CD14-positive monocyte (primary cell): ENCODE data around the gene B3GLCT. TPM values are rescaled to one million over a fixed set of nuclear protein-coding genes. Genes with fewer than 3 reads are reported as not detected.

ENCODE experiments used
- DNase-seq, 3 donors: peaks; one replicate each; pipeline ENCODE4 v3.0.0-alpha.2; 2011 to 2022
- H2AFZ ChIP-seq: 2 replicates; pipeline ENCODE4 v1.6.0; 2012; ENCODE audit warnings: mild to moderate bottlenecking, low read depth, low read length, inconsistent platforms; ENCODE audit not compliant: insufficient read depth, poor library complexity, severe bottlenecking
- H3K27ac ChIP-seq, 2 donors: 1 replicate in 1 of 2; 2 replicates in 1 of 2; pipeline ENCODE4 v1.5.1; 2012 to 2013; ENCODE audit warnings: low read length in 2 of 2, control low read depth in 1 of 2, inconsistent platforms in 1 of 2, low read depth in 1 of 2, mild to moderate bottlenecking in 1 of 2
- H3K27me3 ChIP-seq, 2 donors: one replicate each; pipeline versions ENCODE4 v1.6.0 to v1.6.1; 2011 to 2013; ENCODE audit warnings: low read length in 2 of 2; ENCODE audit not compliant: control insufficient read depth in 2 of 2, insufficient read depth in 2 of 2
- H3K36me3 ChIP-seq, 2 donors: replicated peaks in 1 of 2; 1 replicate in 1 of 2; 2 replicates in 1 of 2; pipeline versions ENCODE4 v1.5.1 to v1.6.1; 2012 to 2013; ENCODE audit warnings: low read length in 2 of 2, control low read depth in 1 of 2, inconsistent platforms in 1 of 2, mild to moderate bottlenecking in 1 of 2; ENCODE audit not compliant: insufficient read depth in 2 of 2, control insufficient read depth in 1 of 2
- H3K4me1 ChIP-seq, 2 donors: 1 replicate in 1 of 2; 2 replicates in 1 of 2; pipeline versions ENCODE4 v1.5.1 to v1.6.1; 2012 to 2013; ENCODE audit warnings: low read length in 2 of 2, control low read depth in 1 of 2, inconsistent platforms in 1 of 2, mild to moderate bottlenecking in 1 of 2, moderate library complexity in 1 of 2; ENCODE audit not compliant: insufficient read depth in 2 of 2, control insufficient read depth in 1 of 2
- H3K4me2 ChIP-seq: replicated peaks from 2 replicates; pipeline ENCODE3; 2012; ENCODE audit warnings: low read length, moderate library complexity, mild to moderate bottlenecking; ENCODE audit not compliant: poor library complexity, severe bottlenecking; ENCODE audit errors: extremely low read depth
- H3K4me3 ChIP-seq, 3 experiments: fragments of 200-600 bp in 1 of 3; sonication (generic) in 1 of 3; replicated peaks in 1 of 3; 1 replicate in 2 of 3; 2 replicates in 1 of 3; pipeline ENCODE4 v1.5.1; 2011 to 2013; ENCODE audit warnings: low read length in 3 of 3, mild to moderate bottlenecking in 3 of 3, control low read depth in 2 of 3, low read depth in 2 of 3, inconsistent platforms in 1 of 3, moderate library complexity in 1 of 3
- H3K79me2 ChIP-seq: 2 replicates; pipeline ENCODE4 v1.6.0; 2012; ENCODE audit warnings: mild to moderate bottlenecking, control low read depth, inconsistent platforms, low read length, moderate library complexity; ENCODE audit not compliant: insufficient read depth
- H3K9ac ChIP-seq: 2 replicates; pipeline ENCODE4 v1.6.0; 2017; ENCODE audit warnings: low read length, mild to moderate bottlenecking; ENCODE audit not compliant: insufficient read depth, poor library complexity, severe bottlenecking
- H3K9me3 ChIP-seq, 2 donors: replicated peaks in 1 of 2; 1 replicate in 1 of 2; 2 replicates in 1 of 2; pipeline versions ENCODE4 v1.5.1 to v1.6.1; 2012 to 2013; ENCODE audit warnings: low read length in 2 of 2, control low read depth in 1 of 2; ENCODE audit not compliant: control insufficient read depth in 1 of 2, insufficient read depth in 1 of 2
- H4K20me1 ChIP-seq: 2 replicates; pipeline ENCODE4 v1.6.0; 2012; ENCODE audit warnings: mild to moderate bottlenecking, low read length, control low read depth, moderate library complexity; ENCODE audit not compliant: insufficient read depth
- H3K27ac Mint-ChIP-seq, 7 donors: one replicate each; pipeline ENCODE4 v1.8.0; 2020; ENCODE audit warnings: mild to moderate bottlenecking in 7 of 7, mixed read lengths in 7 of 7, moderate library complexity in 6 of 7, inconsistent platforms in 2 of 7
- H3K27me3 Mint-ChIP-seq, 3 donors: one replicate each; pipeline ENCODE4 v1.8.0; 2021 to 2022; ENCODE audit warnings: low read depth in 3 of 3, mild to moderate bottlenecking in 3 of 3, mixed read lengths in 3 of 3, moderate library complexity in 3 of 3, inconsistent platforms in 1 of 3
- H3K36me3 Mint-ChIP-seq, 2 donors: one replicate each; pipeline ENCODE4 v1.8.0; 2020; ENCODE audit warnings: mixed read lengths in 2 of 2, inconsistent platforms in 1 of 2, mild to moderate bottlenecking in 1 of 2
- H3K4me1 Mint-ChIP-seq: one replicate; pipeline ENCODE4 v1.8.0; 2020; ENCODE audit warnings: mild to moderate bottlenecking, mixed read lengths
- H3K4me3 Mint-ChIP-seq, 2 donors: one replicate each; pipeline ENCODE4 v1.8.0; 2020; ENCODE audit warnings: mild to moderate bottlenecking in 2 of 2, mixed read lengths in 2 of 2, moderate library complexity in 1 of 2
- H3K9me3 Mint-ChIP-seq, 7 donors: one replicate each; pipeline ENCODE4 v1.8.0; 2020 to 2022; ENCODE audit warnings: mixed read lengths in 7 of 7, mild to moderate bottlenecking in 6 of 7, moderate library complexity in 6 of 7, inconsistent platforms in 2 of 7
- CTCF ChIP-seq: fragments of 200-600 bp; IDR thresholded peaks from one replicate; pipeline ENCODE4 v1.8.0; 2022; ENCODE audit warnings: antibody characterized with exemption, mild to moderate bottlenecking
- WGBS: methylation state at CpG from one replicate; pipeline ENCODE4 v1.1.5; 2013; ENCODE audit warnings: missing lambda C conversion rate; ENCODE audit not compliant: insufficient coverage; 5-methylcytosine and 5-hydroxymethylcytosine counted together
- intact Hi-C, 2 donors: fragments of 100-400 bp; cut with micrococcal nuclease; formaldehyde crosslinking; loops; one replicate each; pipeline versions ENCODE4 v1.15.0 to v1.15.1; 2023
- polyA plus RNA-seq, 3 donors: library from polyadenylated mRNA; depleted of rRNA in 1 of 3; unstranded in 2 of 3; stranded (reverse) in 1 of 3; fragments of 300-500 nt in 2 of 3; fragments of >200 nt in 1 of 3; fragmentation: Illumina TruSeq in 2 of 3; gene quantifications; 1 replicate in 2 of 3; 2 replicates in 1 of 3; pipeline ENCODE4 v1.2.3, GENCODE V29; 2012 to 2021

Gene B3GLCT
- polyA plus RNA-seq, 3 donors: 0.63 to 2.0 (median 2.0) TPM

GRCh38 chr13:31224174-31224669 is 24.4 kb downstream of the B3GLCT start:
- no peaks in the 10 kb centered on the region for H3K27me3 ChIP-seq
- Mint-ChIP-seq H3K27ac (no peak overlapping the region), H3K9me3 (peaks cover 0 to 2% (median 0%) of the 10 kb centered on the region in 7 donors), H3K4me1 (no peaks in the 10 kb centered on the region), H3K4me3 (no peak overlapping the region), H3K36me3 (peaks cover 0 to 1% of the 10 kb centered on the region in 2 donors), H3K27me3 (peaks cover 0 to 2% (median 0%) of the 10 kb centered on the region in 3 donors)
- H3K9ac ChIP-seq: no peak overlapping the region
- no peak for TF ChIP-seq CTCF
- H3K4me1 ChIP-seq: no peaks in the 10 kb centered on the region
- H2AFZ ChIP-seq: no peak overlapping the region
- H4K20me1 ChIP-seq: no peaks in the 10 kb centered on the region
- H3K4me3 ChIP-seq: no peak overlapping the region
- 90% methylated on average over 2 of the region's 5 CpGs for WGBS
- no peaks in the 10 kb centered on the region for H3K9me3 ChIP-seq
- H3K79me2 ChIP-seq: no peaks in the 10 kb centered on the region
- no peak overlapping the region for H3K27ac ChIP-seq
- H3K4me2 ChIP-seq: no peak overlapping the region
- no peak for DNase-seq
- intact Hi-C loops: no loop called here
- no peaks in the 10 kb centered on the region for H3K36me3 ChIP-seq

GRCh38 chr13:31224963-31225559 is 25.3 kb downstream of the B3GLCT start:
- no peak overlapping the region for H3K4me2 ChIP-seq
- no peak overlapping the region for H3K9ac ChIP-seq
- no peaks in the 10 kb centered on the region for H3K79me2 ChIP-seq
- H3K27me3 ChIP-seq: no peaks in the 10 kb centered on the region
- no peak overlapping the region for H3K27ac ChIP-seq
- peaks cover 2 to 3% of the 10 kb centered on the region in 2 donors for H3K36me3 Mint-ChIP-seq
- H3K4me3 ChIP-seq: no peak overlapping the region
- H3K4me1 Mint-ChIP-seq: no peaks in the 10 kb centered on the region
- peaks cover 0 to 2% (median 0%) of the 10 kb centered on the region in 7 donors for H3K9me3 Mint-ChIP-seq
- TF ChIP-seq CTCF: no peak
- no peak overlapping the region for H2AFZ ChIP-seq
- WGBS: no CpG with 5 or more reads among the region's 2 CpGs
- H3K9me3 ChIP-seq: no peaks in the 10 kb centered on the region
- no peaks in the 10 kb centered on the region for H4K20me1 ChIP-seq
- H3K36me3 ChIP-seq: no peaks in the 10 kb centered on the region
- H3K4me1 ChIP-seq: no peaks in the 10 kb centered on the region
- DNase-seq: no peak
- H3K27ac Mint-ChIP-seq: no peak overlapping the region
- peaks cover 0 to 2% (median 0%) of the 10 kb centered on the region in 3 donors for H3K27me3 Mint-ChIP-seq
- intact Hi-C loops: no loop called here
- H3K4me3 Mint-ChIP-seq: no peak overlapping the region
